Measurements from ENCODE around the gene TSPAN7. TPM values are rescaled to one million over a fixed set of nuclear protein-coding genes. Genes with fewer than 3 reads are reported as not detected.

The TSPAN7 gene
- total and polyA plus RNA-seq, 9 of the 15 experiments (the other 6 are each of a cell fraction or from before 2014, with no cell fraction given) = 0.07 to 0.29 (median 0.12) TPM; not detected in 1

DNA sequence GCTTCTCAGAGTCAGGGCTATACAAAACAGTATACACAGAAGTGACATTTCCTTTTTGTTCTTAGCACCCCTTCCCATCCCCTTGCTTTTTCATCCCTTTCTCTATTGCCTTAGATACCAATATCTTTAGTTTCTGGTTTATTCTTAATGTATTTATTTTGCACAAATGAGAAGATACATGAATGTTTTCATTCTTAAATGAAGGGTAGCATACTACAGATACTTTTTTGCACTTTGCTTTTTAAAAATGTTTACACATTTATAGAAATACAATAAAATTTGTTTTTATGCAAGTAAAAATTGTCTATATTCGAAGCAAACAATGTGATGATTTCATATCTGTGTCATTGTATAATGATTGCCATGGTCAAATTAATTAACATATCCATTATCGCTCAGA is 33.1 kb downstream of the TSPAN7 start:
- no peaks in the 10 kb centered on the region for H3K9me1 ChIP-seq (ENCODE audit: control insufficient read depth, insufficient read depth, low read length)
- no peak overlapping the region for H3K4me2 ChIP-seq (ENCODE audit: insufficient read depth, low read length)
- H3K27me3 ChIP-seq (ENCODE audit: control insufficient read depth in 2 of 2, insufficient read depth in 2 of 2, low read length in 2 of 2) = no peaks in the 10 kb centered on the region
- H3K4me1 ChIP-seq (replicated peaks in 1 of 2; ENCODE audit: control insufficient read depth in 2 of 2, insufficient read depth in 2 of 2, low read length in 2 of 2) = no peaks in the 10 kb centered on the region
- DNase-seq (ENCODE audit: extremely low read depth in 1 of 4, low spot score in 3 of 4) (no peak), ATAC-seq (no peak), FAIRE-seq (no peak)
- no peaks in the 10 kb centered on the region for H3K79me2 ChIP-seq (ENCODE audit: control insufficient read depth, insufficient read depth, low read length)
- H3K36me3 ChIP-seq (ENCODE audit: control insufficient read depth, insufficient read depth, low read length) = no peaks in the 10 kb centered on the region
- H3K27ac ChIP-seq (ENCODE audit: extremely low read depth, low read depth, low read length) = no peak overlapping the region
- intact Hi-C loops (cut with micrococcal nuclease) (no loop called here), in situ Hi-C loops (cut with MboI) (no loop called here)
- ChIA-PET CTCF (ENCODE audit: low intra/inter-chr PET ratio) (no interaction called here), POLR2A (no interaction called here)
- H3K9me3 ChIP-seq (replicated peaks; ENCODE audit: control insufficient read depth, insufficient read depth, low read depth, low read length) = no peaks in the 10 kb centered on the region
- H3K9ac ChIP-seq (ENCODE audit: insufficient read depth in 1 of 2, low read depth in 2 of 2, low read length in 2 of 2) = no peak overlapping the region
- H2AFZ ChIP-seq (ENCODE audit: low read depth, low read length) = no peak overlapping the region
- 0% methylated on average over 2 of the region's 2 CpGs for WGBS (ENCODE audit: insufficient coverage, low coverage, missing lambda C conversion rate)
- BruUV-seq (replicated peaks) = no TSS peak
- H3K4me3 ChIP-seq = no peak overlapping the region
- no peaks in the 10 kb centered on the region for H4K20me1 ChIP-seq (replicated peaks; ENCODE audit: control insufficient read depth, insufficient read depth, low read length)
- TF ChIP-seq, protein P1, sequence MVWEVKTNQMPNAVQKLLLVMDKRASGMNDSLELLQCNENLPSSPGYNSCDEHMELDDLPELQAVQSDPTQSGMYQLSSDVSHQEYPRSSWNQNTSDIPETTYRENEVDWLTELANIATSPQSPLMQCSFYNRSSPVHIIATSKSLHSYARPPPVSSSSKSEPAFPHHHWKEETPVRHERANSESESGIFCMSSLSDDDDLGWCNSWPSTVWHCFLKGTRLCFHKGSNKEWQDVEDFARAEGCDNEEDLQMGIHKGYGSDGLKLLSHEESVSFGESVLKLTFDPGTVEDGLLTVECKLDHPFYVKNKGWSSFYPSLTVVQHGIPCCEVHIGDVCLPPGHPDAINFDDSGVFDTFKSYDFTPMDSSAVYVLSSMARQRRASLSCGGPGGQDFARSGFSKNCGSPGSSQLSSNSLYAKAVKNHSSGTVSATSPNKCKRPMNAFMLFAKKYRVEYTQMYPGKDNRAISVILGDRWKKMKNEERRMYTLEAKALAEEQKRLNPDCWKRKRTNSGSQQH (CRISPR knock-in tag; IDR thresholded peaks at IDR 0.05) = no peak
- TF ChIP-seq NRF1 (conservative IDR thresholded peaks at IDR 0.05 in 1 of 2, IDR thresholded peaks at IDR 0.05 in 1 of 2) (no peak), ZBTB8A (IDR thresholded peaks at IDR 0.05; ENCODE audit: partially characterized antibody) (no peak), ZNF253 (CRISPR knock-in tag; conservative IDR thresholded peaks at IDR 0.05) (no peak), FOXK1 (CRISPR knock-in tag; IDR thresholded peaks at IDR 0.05; ENCODE audit: borderline replicate concordance) (no peak), GATA2 (CRISPR knock-in tag; IDR thresholded peaks at IDR 0.05) (no peak), ATF3 (IDR thresholded peaks at IDR 0.05) (no peak), ATF3 (CRISPR knock-in tag; conservative IDR thresholded peaks at IDR 0.05) (no peak), MEF2A (IDR thresholded peaks at IDR 0.05; ENCODE audit: control insufficient read depth, low read depth, low read length) (no peak), THAP7 (CRISPR knock-in tag; IDR thresholded peaks at IDR 0.05) (no peak), ZNF121 (CRISPR knock-in tag; conservative IDR thresholded peaks at IDR 0.05) (no peak), KDM1A (IDR thresholded peaks at IDR 0.05) (no peak), SAFB2 (IDR thresholded peaks at IDR 0.05; ENCODE audit: borderline replicate concordance, low read depth, low read length, severe bottlenecking) (no peak)
- TF ChIP-seq, protein P2, sequence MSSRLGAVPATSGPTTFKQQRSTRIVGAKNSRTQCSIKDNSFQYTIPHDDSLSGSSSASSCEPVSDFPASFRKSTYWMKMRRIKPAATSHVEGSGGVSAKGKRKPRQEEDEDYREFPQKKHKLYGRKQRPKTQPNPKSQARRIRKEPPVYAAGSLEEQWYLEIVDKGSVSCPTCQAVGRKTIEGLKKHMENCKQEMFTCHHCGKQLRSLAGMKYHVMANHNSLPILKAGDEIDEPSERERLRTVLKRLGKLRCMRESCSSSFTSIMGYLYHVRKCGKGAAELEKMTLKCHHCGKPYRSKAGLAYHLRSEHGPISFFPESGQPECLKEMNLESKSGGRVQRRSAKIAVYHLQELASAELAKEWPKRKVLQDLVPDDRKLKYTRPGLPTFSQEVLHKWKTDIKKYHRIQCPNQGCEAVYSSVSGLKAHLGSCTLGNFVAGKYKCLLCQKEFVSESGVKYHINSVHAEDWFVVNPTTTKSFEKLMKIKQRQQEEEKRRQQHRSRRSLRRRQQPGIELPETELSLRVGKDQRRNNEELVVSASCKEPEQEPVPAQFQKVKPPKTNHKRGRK (tag; IDR thresholded peaks at IDR 0.05) = no peak
- TF ChIP-seq, protein P3, sequence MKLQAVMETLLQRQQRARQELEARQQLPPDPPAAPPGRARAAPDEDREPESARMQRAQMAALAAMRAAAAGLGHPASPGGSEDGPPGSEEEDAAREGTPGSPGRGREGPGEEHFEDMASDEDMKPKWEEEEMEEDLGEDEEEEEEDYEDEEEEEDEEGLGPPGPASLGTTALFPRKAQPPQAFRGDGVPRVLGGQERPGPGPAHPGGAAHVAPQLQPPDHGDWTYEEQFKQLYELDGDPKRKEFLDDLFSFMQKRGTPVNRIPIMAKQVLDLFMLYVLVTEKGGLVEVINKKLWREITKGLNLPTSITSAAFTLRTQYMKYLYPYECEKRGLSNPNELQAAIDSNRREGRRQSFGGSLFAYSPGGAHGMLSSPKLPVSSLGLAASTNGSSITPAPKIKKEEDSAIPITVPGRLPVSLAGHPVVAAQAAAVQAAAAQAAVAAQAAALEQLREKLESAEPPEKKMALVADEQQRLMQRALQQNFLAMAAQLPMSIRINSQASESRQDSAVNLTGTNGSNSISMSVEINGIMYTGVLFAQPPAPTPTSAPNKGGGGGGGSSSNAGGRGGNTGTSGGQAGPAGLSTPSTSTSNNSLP (IDR thresholded peaks at IDR 0.05; ENCODE audit: borderline replicate concordance, low read depth, low read length) = no peak
- TF ChIP-seq, protein P4, sequence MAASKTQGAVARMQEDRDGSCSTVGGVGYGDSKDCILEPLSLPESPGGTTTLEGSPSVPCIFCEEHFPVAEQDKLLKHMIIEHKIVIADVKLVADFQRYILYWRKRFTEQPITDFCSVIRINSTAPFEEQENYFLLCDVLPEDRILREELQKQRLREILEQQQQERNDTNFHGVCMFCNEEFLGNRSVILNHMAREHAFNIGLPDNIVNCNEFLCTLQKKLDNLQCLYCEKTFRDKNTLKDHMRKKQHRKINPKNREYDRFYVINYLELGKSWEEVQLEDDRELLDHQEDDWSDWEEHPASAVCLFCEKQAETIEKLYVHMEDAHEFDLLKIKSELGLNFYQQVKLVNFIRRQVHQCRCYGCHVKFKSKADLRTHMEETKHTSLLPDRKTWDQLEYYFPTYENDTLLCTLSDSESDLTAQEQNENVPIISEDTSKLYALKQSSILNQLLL (CRISPR knock-in tag; IDR thresholded peaks at IDR 0.05; ENCODE audit: borderline replicate concordance) = no peak
